Breast epithelium (tissue), 3 donors: ENCODE data around the gene PPARA.

Source experiments
- CTCF ChIP-seq, 3 donors: fragments of 450-650 bp; IDR thresholded peaks; one replicate each; pipeline ENCODE4 v1.5.1; 2016 to 2017; ENCODE audit warnings: antibody characterized with exemption in 3 of 3, mild to moderate bottlenecking in 3 of 3, moderate library complexity in 3 of 3
- POLR2A ChIP-seq: fragments of 450-650 bp; IDR thresholded peaks from one replicate; pipeline ENCODE4 v1.6.1; 2016; ENCODE audit warnings: antibody characterized with exemption, mild to moderate bottlenecking, moderate library complexity

DNA sequence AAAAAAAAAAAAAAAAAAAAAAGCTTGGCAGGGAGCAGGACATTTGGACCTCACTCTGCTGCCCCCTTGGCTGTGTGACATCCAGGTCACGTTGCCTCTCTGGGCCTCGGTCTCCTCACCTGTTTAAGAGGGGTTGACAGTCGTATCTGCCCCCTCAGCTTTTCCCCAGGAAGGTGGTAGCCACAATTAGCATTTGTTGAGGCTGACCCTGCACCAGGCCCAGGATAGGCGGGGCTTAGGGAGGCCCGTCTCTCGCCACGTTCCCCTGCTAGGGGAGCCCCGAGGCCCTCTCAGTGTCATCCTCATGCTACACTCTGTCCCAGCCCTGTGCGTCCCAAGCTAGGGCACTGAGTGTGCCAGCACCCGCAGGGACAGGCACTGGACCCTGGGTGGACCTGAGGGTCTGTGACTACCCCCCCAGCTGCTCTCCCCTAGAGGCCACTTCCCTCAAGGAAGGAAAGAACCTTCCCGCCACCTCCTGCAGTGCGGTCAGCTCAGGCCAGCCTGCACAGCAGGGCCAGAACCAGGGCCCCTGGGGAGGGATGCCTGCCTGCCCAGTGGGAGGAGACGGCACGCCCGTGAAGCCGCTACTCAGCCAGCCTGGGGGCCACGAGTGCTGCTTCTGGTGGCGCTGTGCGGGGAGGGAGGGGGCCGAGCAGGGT is 38.5 kb upstream of the PPARA start:
- TF ChIP-seq POLR2A: no peak
- TF ChIP-seq CTCF (IDR thresholded peaks at IDR 0.05): no peak
